Measurements from ENCODE around the gene MAPK8IP2. TPM values are rescaled to one million over a fixed set of nuclear protein-coding genes. Genes with fewer than 3 reads are reported as not detected.

The MAPK8IP2 gene
- total and polyA plus RNA-seq, 2 of the 13 experiments (the other 11 are each of a cell fraction or from before 2014, with no cell fraction given), result 1.3 to 2.6 TPM

- Histone ChIP-seq H3K4me1 (ENCODE audit: insufficient read depth, low read length) (peaks cover 62% of the 10 kb centered on the region), H3K9me3 (ENCODE audit: low read length) (no peaks in the 10 kb centered on the region), H3K36me3 (replicated peaks in 1 of 2; ENCODE audit: control insufficient read depth in 1 of 2, insufficient read depth in 2 of 2, low read length in 2 of 2) (no peaks in the 10 kb centered on the region), H3K27ac (ENCODE audit: extremely low read length, insufficient read depth, low read length) (no peak overlapping the region), H3K79me2 (ENCODE audit: insufficient read depth, low read length) (peaks cover 4% of the 10 kb centered on the region), H3K4me2 (ENCODE audit: low read depth, low read length) (no peak overlapping the region), H3K27me3 (ENCODE audit: control insufficient read depth in 1 of 2, insufficient read depth in 2 of 2, low read length in 2 of 2) (no peaks in the 10 kb centered on the region; a peak in 1 of 5 replicates), H3K4me3 (replicated peaks in 1 of 3; ENCODE audit: insufficient read depth in 1 of 3, low read depth in 2 of 3, low read length in 3 of 3) (no peak overlapping the region), H3K9ac (ENCODE audit: insufficient read depth, low read depth, low read length) (no peak overlapping the region), H2AFZ (ENCODE audit: low read length) (no peak overlapping the region), H4K20me1 (ENCODE audit: insufficient read depth, low read length) (no peaks in the 10 kb centered on the region)
- DNase-seq (ENCODE audit: low spot score), result no peak
- BruUV-seq (replicated peaks), result TSS peak; percentile 33
- ATAC-seq, result no peak
- intact Hi-C loops (cut with micrococcal nuclease; ENCODE audit: unreplicated experiment) (no loop called here), in situ Hi-C loops (cut with HindIII; ENCODE audit: extremely low pct_ligation_motif_present, low pct_unique_long_range_greater_than_20kb) (loop anchor here (5.0 kb wide), 1 partner anchor 72 kb away; no protein-coding TSS in a partner anchor)
- peak; percentile 33; the same call in 1 of the 2 replicates for TF ChIP-seq RAD21 (CRISPR knock-in tag; IDR thresholded peaks at IDR 0.05)
- TF ChIP-seq ZNF687 (CRISPR knock-in tag; IDR thresholded peaks at IDR 0.05), result peak; percentile 15; the same call in 1 of the 2 replicates
- TF ChIP-seq AGO1 (IDR thresholded peaks at IDR 0.05; ENCODE audit: low read depth, low read length, poor library complexity, severe bottlenecking), result no peak
- TF ChIP-seq STAG1 (CRISPR knock-in tag; IDR thresholded peaks at IDR 0.05), result peak; percentile 64
- TF ChIP-seq ZBTB38 (CRISPR knock-in tag; IDR thresholded peaks at IDR 0.05), result peak; percentile 88
- peak; percentile 99 for TF ChIP-seq ZBTB33 (CRISPR knock-in tag; IDR thresholded peaks at IDR 0.05)
- 0 out of 2 replicates have a peak, but pooled peaks have one; percentile 13 for TF ChIP-seq HOXA3 (CRISPR knock-in tag; IDR thresholded peaks at IDR 0.05)
- TF ChIP-seq ZNF451 (CRISPR knock-in tag; IDR thresholded peaks at IDR 0.05), result no peak
- TF ChIP-seq ARNT2 (CRISPR knock-in tag; IDR thresholded peaks at IDR 0.05; ENCODE audit: low read depth), result no peak
- TF ChIP-seq CTCF (CRISPR knock-in tag; IDR thresholded peaks at IDR 0.05), result peak; percentile 53
- 0 out of 4 replicates have a peak, but pooled peaks of 1 of the 2 experiments have one; percentile 24 for TF ChIP-seq HMGXB4 (CRISPR knock-in tag; IDR thresholded peaks at IDR 0.05; ENCODE audit: borderline replicate concordance in 1 of 2, low read depth in 1 of 2)
- ChIA-PET CTCF (ENCODE audit: low intra/inter-chr PET ratio, low total read pairs) (interaction anchor here (1.1 kb wide), 1 partner anchor 66 kb away, joined by 5 read pairs; no protein-coding TSS in a partner anchor), POLR2A (interaction anchor here (1.4 to 4.2 kb wide), 2 partner anchors 15 to 74 kb away, joined by 5 to 56 read pairs; no protein-coding TSS in a partner anchor)
- 88% methylated on average over 14 of the region's 27 CpGs for WGBS (ENCODE audit: low lambda C conversion rate)
- no peak for FAIRE-seq
Measured at GRCh38 chr22:50625568-50626313, 25.1 kb downstream of the MAPK8IP2 start.
